ENCODE measurements around the gene NEMP1. TPM values are rescaled to one million over a fixed set of nuclear protein-coding genes. Genes with fewer than 3 reads are reported as not detected.

Gene NEMP1
- total RNA-seq, 4 donors from 2014 or later, result 8.3 to 11.8 (median 10.0) TPM

Other genes starting within 250 kb of the NEMP1 start
- gene SDR9C7, start 144.4 kb downstream of the NEMP1 start, total RNA-seq, result under 1 TPM in 2 of 4 donors, not detected in 2; 0.40 to 0.42 TPM
- gene RDH16, start 121.2 kb downstream of the NEMP1 start, total RNA-seq, result under 1 TPM in 3 of 4 donors, not detected in 1; 0.17 to 0.69 (median 0.42) TPM
- 1 to 10 TPM; 5.0 to 9.1 (median 7.1) TPM for gene ZBTB39, start 72.2 kb downstream of the NEMP1 start, total RNA-seq
- gene TAC3, start 62.3 kb downstream of the NEMP1 start, total RNA-seq, result not detected
- 1 to 10 TPM in 1 of 4 donors, under 1 TPM in 3; 0.06 to 1.1 (median 0.83) TPM for gene MYO1A, start 28.7 kb downstream of the NEMP1 start, total RNA-seq
- 10 to 100 TPM; 21.6 to 41.5 (median 35.1) TPM for gene NAB2, start 10.3 kb upstream of the NEMP1 start, total RNA-seq
- 100 to 1,000 TPM; 111 to 168 (median 157) TPM for gene STAT6, start 32.6 kb upstream of the NEMP1 start, total RNA-seq
- 100 to 1,000 TPM; 203 to 338 (median 250) TPM for gene LRP1, start 49.7 kb upstream of the NEMP1 start, total RNA-seq
- gene LRP1-AS, start 68.8 kb upstream of the NEMP1 start, total RNA-seq, result not detected
- not detected for gene NXPH4, start 138.0 kb upstream of the NEMP1 start, total RNA-seq
- 10 to 100 TPM; 22.8 to 60.4 (median 34.6) TPM for gene SHMT2, start 150.9 kb upstream of the NEMP1 start, total RNA-seq
- gene STAC3, start 172.4 kb upstream of the NEMP1 start, total RNA-seq, result 1 to 10 TPM in 2 of 4 donors, under 1 TPM in 2; 0.42 to 1.7 (median 1.2) TPM

All from esophagus muscularis mucosa (tissue), 4 donors.